ENCODE measurements around the gene TAF12.

TAF12 gene

GRCh38 chr1:28663871-28664470 is 21.1 kb upstream of the TAF12 start:
- no peak for TF ChIP-seq TAF1 (IDR thresholded peaks at IDR 0.05; ENCODE audit: borderline replicate concordance, insufficient read depth, low read length)
- no peak for TF ChIP-seq SIN3A (IDR thresholded peaks at IDR 0.05; ENCODE audit: borderline replicate concordance, insufficient read depth, low read length)
- no peak for TF ChIP-seq POLR2AphosphoS5 (IDR thresholded peaks at IDR 0.05; ENCODE audit: low read depth, low read length)
- TF ChIP-seq REST (IDR thresholded peaks at IDR 0.05; ENCODE audit: insufficient read depth in 1 of 2, low read depth in 2 of 2, low read length in 2 of 2): no peak
- no peak for TF ChIP-seq FOXP2 (optimal IDR thresholded peaks at IDR 0.05; ENCODE audit: borderline replicate concordance, extremely low read depth, extremely low read length, insufficient read depth)

- TF ChIP-seq POLR2AphosphoS5 (IDR thresholded peaks at IDR 0.05; ENCODE audit: low read depth, low read length) (no peak), TAF1 (IDR thresholded peaks at IDR 0.05; ENCODE audit: borderline replicate concordance, insufficient read depth, low read length) (no peak), FOXP2 (optimal IDR thresholded peaks at IDR 0.05; ENCODE audit: borderline replicate concordance, extremely low read depth, extremely low read length, insufficient read depth) (no peak), SIN3A (IDR thresholded peaks at IDR 0.05; ENCODE audit: borderline replicate concordance, insufficient read depth, low read length) (no peak), REST (IDR thresholded peaks at IDR 0.05; ENCODE audit: insufficient read depth in 1 of 2, low read depth in 2 of 2, low read length in 2 of 2) (no peak)
Measured at GRCh38 chr1:28656335-28656734, 13.5 kb upstream of the TAF12 start.

GRCh38 chr1:28648474-28649198 is 5.8 kb upstream of the TAF12 start, which contains the start of gene RNU11:
Gene RNU11 (plus strand): TSS chr1:28648600.
- TF ChIP-seq FOXP2 (optimal IDR thresholded peaks at IDR 0.05; ENCODE audit: borderline replicate concordance, extremely low read depth, extremely low read length, insufficient read depth) (no peak), SIN3A (IDR thresholded peaks at IDR 0.05; ENCODE audit: borderline replicate concordance, insufficient read depth, low read length) (peak; percentile 99), TAF1 (IDR thresholded peaks at IDR 0.05; ENCODE audit: borderline replicate concordance, insufficient read depth, low read length) (0 out of 2 replicates have a peak, but pooled peaks have one; percentile 64), POLR2AphosphoS5 (IDR thresholded peaks at IDR 0.05; ENCODE audit: low read depth, low read length) (peak; percentile 100), REST (IDR thresholded peaks at IDR 0.05; ENCODE audit: insufficient read depth in 1 of 2, low read depth in 2 of 2, low read length in 2 of 2) (no peak)

GRCh38 chr1:28648008-28648473 is 5.2 kb upstream of the TAF12 start:
- TF ChIP-seq REST (IDR thresholded peaks at IDR 0.05; ENCODE audit: insufficient read depth in 1 of 2, low read depth in 2 of 2, low read length in 2 of 2): no peak
- no peak for TF ChIP-seq FOXP2 (optimal IDR thresholded peaks at IDR 0.05; ENCODE audit: borderline replicate concordance, extremely low read depth, extremely low read length, insufficient read depth)
- no peak for TF ChIP-seq TAF1 (IDR thresholded peaks at IDR 0.05; ENCODE audit: borderline replicate concordance, insufficient read depth, low read length)
- no peak for TF ChIP-seq POLR2AphosphoS5 (IDR thresholded peaks at IDR 0.05; ENCODE audit: low read depth, low read length)
- no peak for TF ChIP-seq SIN3A (IDR thresholded peaks at IDR 0.05; ENCODE audit: borderline replicate concordance, insufficient read depth, low read length)

All from PFSK-1 (cell line).